Measurements from ENCODE around the gene SPDEF.

DNA sequence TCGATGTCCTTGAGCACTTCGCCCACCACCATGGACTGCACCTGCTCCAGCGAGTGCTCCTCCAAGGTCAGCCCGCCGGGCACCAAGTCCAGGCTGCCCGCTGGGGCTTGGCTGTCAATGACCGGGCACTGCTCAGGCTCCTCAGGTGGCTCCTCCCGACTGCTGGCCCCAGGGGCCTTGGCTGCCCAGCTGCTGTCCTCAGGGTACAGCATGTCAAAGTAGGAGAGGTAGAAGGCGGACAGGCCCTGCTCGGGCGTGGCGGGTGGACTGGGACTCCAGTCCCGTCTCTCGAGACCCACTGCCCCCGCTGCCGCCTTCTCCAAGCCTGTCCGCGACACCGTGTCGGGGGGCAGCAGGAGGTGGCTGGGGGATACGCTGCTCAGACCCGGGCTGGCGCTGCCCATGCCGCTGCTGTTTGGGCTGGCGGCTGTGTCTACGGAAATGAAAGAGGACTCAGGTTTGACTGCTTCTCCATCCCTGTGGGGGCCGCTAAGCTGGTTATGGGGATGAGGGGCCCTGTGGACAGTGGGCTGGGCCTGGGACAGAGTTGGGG lies 12.0 kb downstream of the SPDEF start:
- no peak for TF ChIP-seq ZNF274 (IDR thresholded peaks at IDR 0.05; ENCODE audit: low read depth, low read length)
- TF ChIP-seq YY1 (IDR thresholded peaks at IDR 0.05; ENCODE audit: insufficient read depth, insufficient read length): no peak

Data from NT2/D1 (cell line).